ENCODE data around the gene RPH3AL. TPM values are rescaled to one million over a fixed set of nuclear protein-coding genes. Genes with fewer than 3 reads are reported as not detected.

Gene RPH3AL
- total RNA-seq, 1 donor, result 2.9 TPM

Other genes starting within 250 kb of the RPH3AL start
- not detected in 2 replicates for gene SCGB1C2, start 215.2 kb downstream of the RPH3AL start, total RNA-seq
- gene DOC2B, start 171.2 kb downstream of the RPH3AL start, total RNA-seq, result not detected in 2 replicates
- 19.5 and 24.2 TPM in 2 replicates for gene RFLNB, start 93.1 kb upstream of the RPH3AL start, total RNA-seq

Measured in osteoblast (primary cell).